GM19238 (cell line): Measurements from ENCODE around the gene CARD19.

ENCODE experiments used
- DNase-seq: peaks from one replicate; pipeline ENCODE4 v3.0.0; 2011; ENCODE audit warnings: low spot score; ENCODE audit not compliant: insufficient read length

Gene CARD19

DNA sequence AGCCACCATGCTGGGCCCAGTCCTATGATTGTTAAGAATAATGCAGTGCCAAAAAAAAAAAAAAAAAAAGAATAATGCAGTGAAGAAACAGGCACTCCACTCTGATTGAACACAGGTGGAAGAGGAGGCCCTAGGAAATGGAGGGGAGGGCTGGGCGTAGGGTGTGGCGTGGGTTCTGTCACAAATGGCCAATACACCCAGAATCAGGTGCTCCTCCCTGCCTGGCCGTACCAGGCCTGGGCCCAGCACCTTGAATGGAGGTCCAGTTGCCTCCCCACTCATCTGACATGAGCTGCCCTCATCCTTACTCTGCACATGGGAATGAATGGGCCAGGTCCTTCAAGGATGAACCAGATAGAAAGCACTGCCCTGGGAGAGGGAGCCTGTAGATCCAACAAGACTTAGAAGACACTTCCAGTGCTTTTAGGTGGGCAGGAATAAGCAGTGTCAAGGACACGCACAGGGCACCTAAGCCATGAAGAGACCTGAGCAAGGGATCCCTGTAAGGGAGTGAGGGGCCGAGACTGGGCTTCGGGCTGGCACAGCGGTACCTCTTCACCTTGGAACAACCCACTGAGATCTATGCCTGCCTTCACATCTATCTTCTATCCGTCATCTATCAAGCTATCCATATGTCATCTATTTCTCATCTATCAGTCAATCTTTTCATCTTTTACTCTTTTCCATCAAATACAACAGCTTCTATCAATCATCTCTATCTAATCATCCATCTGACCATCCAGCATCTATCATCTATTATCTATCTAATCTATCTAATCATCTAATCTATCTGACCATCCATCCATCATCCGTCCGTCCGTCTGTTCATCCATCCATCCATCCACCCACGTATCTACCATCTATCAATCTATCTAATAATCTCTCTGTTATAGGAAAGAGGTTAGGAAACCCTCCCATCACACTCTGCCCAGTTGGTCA, 22.2 kb downstream of the CARD19 start:
- DNase-seq, result no peak

DNA sequence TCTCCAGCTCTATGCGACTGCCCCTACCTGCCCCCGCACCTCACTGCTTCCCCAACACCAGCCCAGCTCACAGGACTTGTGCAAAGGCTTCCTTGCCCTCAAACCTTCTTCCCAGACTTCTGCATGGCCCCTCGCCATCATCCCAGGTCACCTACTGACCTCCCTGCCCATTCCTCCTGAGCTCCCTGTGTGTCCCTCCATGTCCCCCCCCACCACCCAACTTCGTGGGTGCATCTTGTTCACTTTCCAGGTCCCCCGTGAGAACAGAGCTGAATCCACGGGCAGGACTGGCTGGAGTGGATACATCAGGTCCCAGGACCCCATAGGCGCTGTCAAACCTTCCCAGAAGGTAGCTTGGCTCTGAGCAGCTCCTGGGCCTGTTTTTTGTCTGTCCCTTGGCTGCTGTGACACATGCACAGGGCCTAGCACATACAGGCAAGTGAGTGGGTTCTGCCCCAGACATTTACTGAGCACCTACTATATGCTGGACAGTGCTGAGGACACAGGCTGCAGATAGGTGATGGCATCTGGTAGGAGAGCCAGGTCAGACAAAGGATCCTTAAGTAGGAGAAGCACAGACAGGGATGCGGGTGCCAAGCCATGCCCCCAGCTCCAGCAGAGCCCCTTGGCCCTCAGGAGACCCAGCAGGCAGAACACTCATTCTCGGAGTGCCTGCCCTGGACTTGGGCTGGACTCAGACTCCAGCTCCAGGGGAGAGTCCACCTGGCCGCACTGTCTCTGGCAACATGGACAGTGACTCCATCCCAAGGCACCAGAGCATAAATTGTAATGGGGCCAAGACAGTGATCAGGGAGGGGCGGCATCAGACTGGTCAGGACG, 23.1 kb downstream of the CARD19 start:
- DNase-seq, result no peak

DNA sequence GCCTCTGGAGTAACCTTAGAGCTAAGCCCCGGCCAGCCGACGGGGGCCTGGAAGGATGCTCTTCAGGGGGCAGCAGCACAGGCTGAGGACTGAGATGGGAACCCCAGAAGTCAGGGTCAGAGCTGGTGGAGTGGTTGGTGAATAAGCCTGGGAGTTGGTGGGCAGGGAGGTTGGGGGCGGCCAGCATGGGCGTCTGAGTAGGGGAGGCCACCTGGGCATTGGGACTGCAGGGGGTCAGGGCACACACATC, 23.6 kb downstream of the CARD19 start:
- no peak for DNase-seq

DNA sequence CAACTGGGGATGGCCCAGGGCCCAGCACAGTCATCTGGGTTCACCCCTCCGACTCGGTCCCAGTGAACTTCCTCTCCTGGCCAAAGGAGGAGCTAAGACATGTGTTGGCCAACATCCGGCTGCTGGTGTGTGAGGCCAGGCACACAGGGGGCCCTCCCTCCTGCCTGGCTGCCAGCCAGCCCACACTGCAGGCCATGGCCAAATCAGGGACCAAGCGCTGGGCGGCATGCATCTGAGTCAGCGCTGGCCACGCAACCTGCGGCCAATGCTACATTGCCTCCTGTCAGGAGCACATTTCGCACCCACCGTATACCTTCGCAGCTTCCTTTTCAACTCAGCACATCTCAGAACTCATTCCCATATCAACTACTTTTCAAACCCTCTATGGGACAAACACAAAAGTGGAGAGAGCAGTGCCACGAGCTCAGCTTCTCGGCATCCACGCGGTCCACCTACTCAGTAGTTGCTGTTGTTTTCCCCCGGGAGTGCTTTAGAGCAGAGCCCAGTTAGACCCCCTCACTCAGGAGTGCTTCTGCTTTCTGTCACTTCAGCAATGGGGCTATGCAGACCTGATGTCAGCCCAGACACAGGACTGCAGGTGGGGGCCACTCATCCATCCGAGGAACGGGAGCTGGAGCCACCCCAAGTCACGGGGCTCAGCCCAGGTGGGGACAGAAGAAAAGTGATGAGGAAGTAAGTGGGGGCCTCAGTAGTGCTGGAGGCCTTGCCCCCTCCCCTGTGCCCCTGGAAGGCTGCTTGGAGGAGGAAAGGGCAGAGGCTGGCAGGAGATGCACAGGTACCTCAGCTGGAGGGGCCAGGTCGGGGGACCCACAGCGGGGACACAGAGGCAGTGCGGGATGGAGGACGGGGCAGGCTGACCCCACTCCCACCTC, 24.2 kb downstream of the CARD19 start:
- peak; percentile 78 for DNase-seq

DNA sequence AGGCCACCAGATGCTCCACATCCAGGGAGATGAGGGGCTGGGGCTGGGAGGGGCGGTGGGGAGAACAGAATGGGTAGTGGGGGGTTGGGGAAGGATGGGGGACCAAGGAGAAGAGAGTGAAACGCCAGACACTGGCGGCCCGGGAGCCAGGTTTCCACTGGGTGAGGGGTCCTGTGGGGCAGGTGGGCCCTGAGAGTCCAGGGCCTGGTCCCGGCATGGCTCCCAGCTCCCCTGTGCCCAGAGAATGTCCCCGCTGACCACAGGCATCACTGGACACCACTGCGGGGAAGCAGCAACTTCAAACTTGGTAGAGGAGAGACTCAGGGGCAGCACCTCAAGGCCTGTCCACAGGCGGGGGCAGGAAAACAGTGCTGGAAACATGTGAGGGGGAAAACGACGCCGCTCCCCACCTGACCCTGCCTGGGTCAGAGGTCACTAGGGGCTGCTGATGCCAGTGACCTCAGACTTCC, 24.9 kb downstream of the CARD19 start:
- no peak for DNase-seq

DNA sequence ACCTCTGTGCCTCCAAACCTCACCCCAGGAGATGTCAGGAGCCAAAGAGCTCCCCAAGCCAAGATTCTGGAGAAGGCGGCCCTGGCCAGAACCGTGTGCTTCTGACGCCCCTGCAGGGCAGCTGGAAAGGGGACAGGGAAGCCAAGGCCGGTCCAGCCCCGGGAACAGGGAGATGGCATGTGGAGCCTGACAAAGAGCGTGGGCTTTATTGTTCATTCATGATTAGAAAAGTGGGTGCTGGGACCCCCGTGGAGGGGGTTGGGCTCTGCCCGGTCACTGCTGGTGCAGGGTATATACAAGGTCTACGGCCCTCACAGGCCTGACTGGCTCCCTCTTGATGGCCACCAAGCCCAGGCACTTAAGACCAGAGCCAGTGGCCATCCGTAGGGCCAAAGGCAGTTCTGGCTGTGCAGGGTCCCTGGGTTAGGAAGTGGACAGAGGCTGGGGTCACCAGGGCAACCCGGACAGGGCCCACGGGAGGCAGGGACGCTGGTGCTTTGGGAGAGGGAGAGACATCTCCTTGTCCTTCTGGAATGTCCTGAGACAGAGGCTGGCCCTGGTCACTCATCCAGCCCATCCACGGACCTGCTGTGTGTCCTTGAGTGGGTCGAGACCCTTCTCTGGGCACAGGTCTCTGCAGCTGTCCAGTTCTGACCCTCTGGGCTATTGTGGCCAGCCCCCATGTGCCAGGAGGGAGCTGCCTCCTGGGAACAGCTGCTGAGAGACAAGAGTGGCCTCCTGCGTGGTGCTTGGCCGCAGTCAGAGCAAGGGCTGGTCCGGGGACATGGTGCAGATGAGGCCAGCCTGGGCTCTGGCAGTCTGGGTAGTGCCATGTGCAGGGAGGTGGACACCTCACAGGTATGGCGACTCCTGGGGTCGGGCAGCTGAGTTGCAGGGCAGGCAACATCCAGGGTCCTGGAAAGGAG, 25.6 kb downstream of the CARD19 start:
- no peak for DNase-seq

DNA sequence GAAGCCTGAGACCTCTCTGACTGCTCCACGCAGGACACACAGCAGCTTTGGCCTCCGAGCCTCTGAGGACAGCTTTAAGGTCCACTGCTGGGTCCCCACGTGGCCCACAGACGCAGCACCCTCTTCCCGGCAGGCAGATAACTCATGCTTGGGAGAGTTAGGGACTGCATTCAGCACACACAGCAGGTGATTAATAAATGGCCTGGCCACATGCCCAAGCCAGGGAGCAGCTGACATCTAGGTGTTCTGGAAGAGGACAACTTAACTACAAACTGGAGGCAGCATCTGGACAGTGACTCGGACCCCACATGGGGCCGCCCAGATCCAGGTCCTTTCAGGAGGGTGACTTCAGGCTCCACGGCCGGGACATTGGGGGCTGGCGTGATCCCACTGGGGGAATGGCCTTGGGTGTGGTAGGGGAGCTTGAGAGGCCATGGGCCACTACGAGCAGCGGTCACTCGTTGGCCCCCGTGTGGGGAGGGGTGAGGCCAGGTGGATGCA, 26.8 kb downstream of the CARD19 start:
- DNase-seq, result no peak

DNA sequence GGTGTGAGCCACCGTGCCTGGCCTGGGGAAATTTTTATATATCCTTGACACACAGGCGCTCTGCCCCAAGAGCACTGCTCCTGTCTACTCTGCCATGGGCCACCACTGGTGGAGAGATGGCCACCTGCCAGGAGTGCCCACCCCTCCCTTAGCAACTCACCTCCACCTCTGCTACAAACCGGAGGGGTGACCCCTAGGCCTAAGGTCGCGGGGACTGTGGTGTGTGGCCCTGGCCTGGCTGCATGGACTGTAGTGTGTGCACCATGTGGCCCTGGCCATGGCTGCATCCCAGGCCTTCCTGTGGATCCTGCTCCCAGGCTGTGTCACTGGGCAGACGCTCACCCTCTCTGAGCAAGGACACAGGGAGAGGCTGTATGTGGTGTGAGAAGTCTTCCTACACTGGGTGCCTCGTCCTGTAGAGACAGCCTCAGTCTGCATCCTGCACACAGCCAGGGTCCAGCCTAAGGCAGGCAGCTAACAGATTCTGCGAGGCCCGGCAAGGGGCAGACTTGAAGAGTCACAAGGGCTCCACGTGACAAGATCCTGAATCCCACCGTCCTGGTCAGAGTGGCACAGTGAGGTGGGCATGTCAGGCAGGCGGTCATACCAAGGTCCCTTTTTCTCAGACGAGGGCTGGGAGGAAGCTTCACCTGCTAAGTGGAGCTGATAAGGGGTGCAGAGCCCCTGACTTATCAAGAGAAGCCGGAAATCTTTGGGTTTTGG, 27.7 kb downstream of the CARD19 start:
- DNase-seq, result no peak

DNA sequence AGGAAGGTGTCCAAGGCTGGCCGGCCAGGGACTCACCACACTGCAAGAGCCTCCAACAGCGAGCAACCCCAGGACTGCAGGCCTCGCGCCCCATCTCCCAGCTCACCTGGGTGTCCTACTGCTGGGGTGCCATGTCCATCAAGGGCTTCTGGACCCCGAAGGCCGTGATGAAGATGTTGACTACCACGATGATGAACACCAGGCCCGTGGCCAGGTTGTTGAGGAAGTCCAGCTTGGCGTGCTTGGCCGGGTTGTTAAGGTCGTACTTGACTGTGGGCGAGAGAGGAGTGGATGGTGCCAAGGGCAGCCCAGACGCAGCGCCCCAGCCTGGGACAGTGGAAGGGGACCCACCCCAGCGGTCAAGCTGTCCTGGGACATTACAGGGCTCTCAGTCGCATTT, 28.8 kb downstream of the CARD19 start:
- DNase-seq, result no peak

DNA sequence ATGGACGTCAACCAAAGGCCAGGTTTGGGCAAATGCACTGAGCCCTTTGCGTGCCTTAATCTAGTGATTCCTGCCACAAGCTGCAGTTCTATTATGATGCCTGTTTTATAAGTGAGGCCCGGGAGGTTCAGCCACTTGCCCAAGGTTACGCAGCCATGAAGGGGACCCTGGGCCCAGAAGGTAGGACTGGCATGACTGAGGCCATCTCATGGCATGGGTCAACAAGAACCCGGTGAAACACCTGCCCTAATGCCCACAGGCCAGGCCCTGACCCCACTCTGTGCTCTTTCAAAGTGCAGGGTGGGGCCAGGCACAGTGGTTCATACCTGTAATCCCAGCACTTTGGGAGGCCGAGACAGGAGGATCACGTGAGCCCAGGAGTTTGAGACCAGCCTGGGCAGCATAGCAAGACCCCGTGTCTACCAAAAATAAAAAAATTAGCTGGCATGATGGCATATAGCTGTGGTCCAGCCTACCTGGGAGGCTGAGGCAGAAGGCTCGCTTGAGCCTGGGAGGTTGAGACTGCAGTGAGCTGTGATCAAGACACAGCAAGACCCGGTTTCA, 29.4 kb downstream of the CARD19 start:
- no peak for DNase-seq

DNA sequence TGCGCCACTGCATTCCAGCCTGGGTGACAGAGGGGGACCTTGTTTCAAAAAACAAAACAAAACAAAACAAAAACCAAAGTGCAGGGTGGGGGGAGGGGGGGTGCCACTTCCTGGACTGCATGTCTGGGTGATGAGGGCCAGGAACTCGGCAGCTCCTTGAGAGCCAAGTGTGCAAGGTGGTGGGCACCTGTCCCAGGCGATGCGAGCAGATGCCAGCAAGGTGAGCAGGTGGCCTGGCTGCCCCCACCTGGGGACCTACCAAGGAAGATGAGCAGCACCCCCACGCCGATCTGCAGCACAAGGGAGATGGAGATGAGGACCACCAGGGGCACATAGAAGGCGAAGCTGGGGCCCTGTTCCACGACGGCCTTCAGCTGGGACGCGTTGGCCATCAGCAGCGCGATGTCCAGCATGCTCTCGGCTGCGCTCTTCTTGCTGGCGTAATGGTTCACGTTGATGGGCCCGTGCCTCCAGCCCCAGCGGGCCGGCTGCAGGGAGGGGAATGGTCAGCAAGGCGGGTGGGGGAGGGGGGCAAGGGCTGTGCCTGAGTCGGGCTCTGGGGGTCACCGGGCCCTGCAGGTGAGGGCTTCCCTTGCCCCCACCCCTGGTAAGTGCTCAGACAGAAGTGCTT, 30.2 kb downstream of the CARD19 start:
- DNase-seq, result no peak

DNA sequence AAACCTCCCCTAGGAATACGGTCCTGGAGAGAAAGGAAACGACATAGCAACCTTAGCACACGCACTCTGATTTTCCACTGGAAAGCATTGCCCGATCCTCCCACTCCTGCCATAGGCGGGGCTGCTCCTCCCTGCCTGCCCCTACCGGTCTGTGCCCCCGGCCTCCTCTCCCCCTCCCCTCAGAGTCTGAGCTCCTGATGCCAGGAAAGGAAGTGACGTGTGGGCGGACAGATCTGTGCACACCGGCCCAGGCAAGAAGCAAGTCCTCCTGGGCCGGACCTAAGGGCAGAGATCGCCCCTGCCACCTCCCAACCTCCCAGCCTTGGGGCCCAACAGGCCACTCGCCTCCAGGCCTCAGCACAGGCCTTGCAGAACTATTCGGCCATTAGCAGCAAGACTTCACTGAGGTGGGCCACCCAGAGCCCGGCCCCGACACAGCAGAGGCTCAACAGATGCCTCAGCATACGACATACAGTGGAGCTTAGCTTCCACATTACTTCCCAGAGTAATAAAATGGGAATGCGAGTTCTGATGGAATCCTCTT, 30.9 kb downstream of the CARD19 start:
- DNase-seq, result no peak

DNA sequence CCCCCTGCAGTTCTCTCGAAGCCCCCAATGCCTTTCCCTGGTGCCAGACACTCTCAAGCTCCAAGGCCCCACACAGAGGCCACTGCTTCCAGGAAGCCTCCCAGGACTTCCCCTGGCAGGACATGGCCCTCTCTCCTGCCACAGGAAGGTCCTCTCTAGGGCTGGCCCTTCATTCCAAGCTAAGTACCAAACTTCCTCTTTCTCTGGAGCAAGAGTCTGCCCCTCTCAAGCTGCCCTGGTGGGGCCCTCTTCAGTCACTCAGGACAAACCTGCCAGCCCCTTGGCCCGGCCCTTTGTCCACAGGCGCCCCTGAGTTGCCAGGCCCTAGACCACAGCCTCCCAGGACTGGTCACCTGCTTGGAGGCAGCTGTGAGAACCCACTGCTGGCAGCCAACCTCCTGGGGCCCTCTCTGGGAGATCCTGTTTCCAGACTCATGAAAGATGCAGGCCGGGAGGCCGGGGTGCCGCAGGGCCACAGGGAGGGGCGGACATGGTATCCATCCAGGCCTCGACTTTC, 31.4 kb downstream of the CARD19 start:
- DNase-seq, result no peak

DNA sequence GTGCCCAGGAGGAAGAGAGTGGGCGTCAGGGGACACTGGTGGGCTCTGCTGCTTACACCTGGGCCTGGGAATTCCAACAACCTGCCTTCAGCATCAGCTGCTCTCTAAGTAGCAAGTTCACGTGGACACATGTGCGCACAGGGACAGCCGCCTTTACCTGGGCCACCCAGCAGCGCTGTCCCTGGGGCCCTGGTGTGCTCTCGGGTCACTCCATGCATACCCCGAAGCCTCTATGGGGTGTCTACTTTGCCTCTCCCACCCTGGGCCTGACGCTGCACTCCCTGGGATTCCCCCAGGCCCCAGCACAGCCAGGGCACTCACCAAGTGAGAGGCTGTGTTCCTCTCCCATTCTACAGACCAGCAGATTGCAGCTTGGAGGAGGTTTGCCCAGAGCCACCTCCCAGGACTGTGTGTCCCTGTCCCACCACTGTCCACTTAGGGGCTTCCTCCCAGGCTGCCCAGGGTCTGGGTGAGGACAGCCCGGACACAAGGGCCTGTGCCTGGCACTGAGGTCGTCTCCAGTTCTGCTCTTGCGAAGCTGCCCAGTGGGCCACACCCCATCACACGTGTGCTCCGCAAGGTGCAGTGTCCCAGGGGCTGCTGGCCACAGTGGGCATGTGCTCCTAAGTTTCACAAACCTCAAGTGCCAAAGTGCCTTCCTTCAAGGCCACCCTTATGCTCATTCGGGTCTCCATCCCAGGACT, 32.1 kb downstream of the CARD19 start:
- DNase-seq, result no peak

DNA sequence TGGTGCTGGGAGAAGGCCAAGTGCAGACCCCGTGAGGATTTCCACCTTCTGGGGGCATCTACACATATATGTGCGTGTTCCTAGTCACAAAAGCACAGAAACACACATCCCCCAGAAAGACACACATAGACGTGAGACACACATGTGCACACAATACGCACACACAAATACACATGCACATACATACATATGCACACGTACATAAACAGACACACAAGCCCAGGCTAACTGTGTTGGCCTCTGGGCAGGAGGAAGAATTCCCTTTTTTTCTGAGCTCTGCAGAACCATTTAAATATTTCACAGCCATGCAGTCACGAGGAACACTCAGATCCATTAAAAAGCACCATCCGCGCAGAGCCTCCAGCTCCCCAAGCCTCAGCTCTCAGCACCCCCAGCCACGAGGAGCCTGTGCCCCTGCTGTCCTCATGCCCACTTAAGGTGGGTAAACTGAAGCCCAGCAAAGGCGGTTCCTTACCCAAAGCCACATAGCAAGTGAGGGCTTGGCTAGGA, 32.8 kb downstream of the CARD19 start:
- no peak for DNase-seq

DNA sequence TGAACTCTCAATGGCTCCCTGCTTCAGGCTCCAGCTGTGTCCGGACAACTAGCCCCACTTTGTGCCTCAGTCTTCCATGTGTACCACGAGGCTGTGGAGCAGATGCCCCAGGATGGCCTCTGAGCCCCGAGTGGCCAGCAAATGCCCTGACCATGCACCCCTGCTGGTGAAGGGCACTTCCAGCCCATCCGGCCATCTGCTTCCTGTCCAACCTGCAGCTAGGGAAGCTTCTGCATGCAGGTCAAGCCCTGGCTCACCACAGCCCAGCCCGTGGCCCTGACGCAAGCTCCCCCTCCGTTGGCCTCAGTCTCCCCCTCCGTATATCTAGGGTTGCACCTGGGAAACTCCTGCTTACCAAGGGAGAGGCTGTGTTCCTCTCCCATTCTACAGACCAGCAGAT, 33.3 kb downstream of the CARD19 start:
- DNase-seq, result no peak

DNA sequence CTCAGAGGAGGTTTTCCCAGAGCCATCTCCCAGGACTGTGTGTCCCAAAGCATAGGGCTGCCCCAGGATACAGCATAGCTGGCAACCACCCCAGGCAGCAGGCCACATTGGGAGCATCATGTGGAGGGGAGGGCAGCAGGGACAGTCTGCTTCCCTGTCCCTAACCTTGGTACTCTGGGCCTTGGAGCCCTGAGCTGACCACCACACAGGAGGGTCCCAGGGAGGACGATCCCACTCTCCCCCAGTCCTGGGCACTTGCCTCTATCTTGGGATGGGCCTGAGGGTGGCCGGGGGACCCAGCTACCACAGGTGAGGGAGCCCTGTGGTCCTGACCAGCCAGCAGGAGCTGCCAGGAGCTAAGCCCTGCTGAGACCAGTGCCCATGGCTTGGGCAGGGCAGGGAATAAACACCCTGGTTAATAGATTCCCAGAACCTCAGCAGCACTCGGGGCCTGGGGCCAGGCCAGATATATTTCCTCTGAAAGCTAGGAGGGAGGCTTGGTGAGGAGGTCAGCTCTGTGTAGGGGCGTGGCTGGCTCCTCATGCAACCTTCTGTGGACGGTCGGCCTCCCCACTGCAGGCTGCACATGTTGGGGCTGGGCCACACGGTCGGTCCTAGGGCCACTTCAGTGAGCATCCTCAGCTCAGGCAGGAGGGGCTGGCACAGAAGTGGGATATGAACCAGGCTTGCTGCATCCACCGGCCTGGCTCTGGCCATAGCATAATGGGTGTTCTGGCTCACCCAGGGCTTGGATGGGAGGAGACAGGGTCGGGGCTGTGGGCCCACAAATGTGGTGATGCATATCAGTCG, 33.9 kb downstream of the CARD19 start:
- no peak for DNase-seq
